Cardiac septum (tissue), 1 donor: Measurements from ENCODE around the gene EPB41L1. TPM values are rescaled to one million over a fixed set of nuclear protein-coding genes. Genes with fewer than 3 reads are reported as not detected.

Experiments
- DNase-seq: peaks from one replicate; pipeline ENCODE4 v3.0.0-alpha.2; 2020; ENCODE audit warnings: low spot score
- intact Hi-C: fragments of 100-400 bp; cut with DNase I; formaldehyde crosslinking; loops from one replicate; pipeline ENCODE4 v1.14.0; 2022
- total RNA-seq: library from RNA; stranded (reverse); fragmentation: NEBNext Ultra II Directional; extraction: Animal tissue kit (Norgen Biotek cat#: 25700); gene quantifications from one replicate; pipeline ENCODE4 v1.2.1, GENCODE V29; 2021
- donor health status: DM: no; HTN: no; CAD: no.

Gene EPB41L1
- total RNA-seq, 1 donor from 2014 or later: 21.8 TPM

DNA sequence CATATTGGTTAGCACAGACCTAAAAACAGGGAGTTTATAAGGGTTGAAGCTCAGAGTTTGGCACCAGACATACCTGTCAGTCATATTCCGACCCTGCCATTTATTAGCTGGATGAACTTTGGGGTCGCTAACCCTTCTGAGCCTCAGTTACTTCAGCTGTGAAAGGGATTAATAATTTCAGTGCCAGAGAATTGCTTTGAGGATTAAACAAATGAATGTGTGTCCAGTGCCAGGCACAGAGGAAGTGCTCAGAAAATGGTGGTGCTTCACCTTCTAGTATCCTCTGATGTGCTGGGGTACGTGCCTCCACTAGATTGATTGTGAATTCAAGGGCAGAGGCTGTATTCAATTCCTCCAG, 4.1 kb upstream of the EPB41L1 start:
- DNase-seq: no peak
- intact Hi-C loops: no loop called here

DNA sequence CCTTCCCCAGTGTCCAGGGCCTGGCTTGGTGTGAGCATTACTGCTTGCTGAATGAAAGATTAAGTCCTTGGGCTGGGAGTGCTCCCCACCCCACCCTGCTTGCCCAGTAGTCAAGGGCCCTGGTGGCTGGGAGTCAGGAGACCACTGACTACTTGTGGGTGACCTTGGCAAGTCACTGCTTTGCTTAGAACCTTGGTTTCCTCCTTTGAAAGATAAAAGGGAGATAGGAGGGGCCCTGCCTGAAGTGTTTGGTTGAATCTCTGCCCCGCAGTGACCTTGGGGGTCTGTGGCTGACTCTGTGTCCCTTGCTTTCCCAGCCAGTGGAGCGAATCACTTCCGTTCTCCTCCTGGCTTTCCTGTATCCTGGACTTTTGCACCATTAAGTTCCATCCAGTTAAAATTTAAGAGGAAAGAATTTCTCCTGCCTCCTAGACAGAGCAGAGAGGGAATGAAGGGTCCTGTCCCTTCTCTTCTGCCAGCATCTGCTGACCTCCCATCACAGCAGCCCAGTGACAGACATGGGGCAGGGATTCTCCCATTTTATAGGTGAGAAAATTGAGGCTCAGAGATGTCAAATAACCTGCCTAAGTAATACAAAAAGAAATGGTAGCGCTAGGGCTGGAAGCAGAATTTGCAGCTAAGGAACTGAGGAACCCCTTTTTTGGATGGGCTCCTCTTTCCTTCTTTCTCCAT, 3.5 kb upstream of the EPB41L1 start:
- DNase-seq: no peak
- intact Hi-C loops: no loop called here

DNA sequence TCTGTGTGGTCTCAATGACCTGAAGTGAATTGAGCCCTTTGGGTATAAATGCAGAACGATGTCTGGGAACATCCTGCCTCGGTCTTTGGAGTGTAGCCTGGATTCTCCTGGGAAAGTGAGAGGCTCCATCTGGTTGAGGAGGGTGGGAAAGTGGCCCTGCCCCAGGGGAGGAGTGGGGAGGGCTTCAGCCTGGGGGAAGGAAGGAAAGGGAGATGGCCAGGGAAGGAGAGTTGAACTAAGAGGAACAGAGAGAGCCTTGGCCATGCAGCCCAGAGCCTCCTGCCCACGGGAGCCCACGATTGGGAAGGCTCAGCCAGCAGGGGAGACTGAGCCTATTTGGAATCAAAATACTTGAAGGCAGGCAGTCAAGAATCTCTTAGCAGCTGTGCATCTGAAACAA, 2.3 kb upstream of the EPB41L1 start:
- intact Hi-C loops: no loop called here
- DNase-seq: no peak

DNA sequence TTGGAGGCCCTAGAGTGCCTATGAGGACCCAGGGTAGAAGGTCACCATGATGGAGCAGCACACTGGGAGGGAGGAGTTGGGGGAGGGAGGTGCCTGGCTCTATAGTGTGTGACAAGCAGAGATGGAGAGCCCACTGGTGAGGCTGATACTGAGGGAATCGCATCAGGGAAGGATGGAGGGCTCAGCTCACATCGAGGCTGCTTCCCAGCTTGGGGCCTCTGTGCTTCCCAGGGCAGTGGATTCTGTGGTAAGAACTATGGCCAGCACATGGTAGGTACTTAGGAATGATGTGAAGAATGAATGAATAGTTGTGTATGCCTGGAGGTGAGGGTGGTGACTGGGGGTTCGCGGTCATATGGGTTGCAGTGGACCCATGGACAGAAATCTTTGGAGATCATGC, 1.3 kb upstream of the EPB41L1 start:
- intact Hi-C loops: no loop called here

DNA sequence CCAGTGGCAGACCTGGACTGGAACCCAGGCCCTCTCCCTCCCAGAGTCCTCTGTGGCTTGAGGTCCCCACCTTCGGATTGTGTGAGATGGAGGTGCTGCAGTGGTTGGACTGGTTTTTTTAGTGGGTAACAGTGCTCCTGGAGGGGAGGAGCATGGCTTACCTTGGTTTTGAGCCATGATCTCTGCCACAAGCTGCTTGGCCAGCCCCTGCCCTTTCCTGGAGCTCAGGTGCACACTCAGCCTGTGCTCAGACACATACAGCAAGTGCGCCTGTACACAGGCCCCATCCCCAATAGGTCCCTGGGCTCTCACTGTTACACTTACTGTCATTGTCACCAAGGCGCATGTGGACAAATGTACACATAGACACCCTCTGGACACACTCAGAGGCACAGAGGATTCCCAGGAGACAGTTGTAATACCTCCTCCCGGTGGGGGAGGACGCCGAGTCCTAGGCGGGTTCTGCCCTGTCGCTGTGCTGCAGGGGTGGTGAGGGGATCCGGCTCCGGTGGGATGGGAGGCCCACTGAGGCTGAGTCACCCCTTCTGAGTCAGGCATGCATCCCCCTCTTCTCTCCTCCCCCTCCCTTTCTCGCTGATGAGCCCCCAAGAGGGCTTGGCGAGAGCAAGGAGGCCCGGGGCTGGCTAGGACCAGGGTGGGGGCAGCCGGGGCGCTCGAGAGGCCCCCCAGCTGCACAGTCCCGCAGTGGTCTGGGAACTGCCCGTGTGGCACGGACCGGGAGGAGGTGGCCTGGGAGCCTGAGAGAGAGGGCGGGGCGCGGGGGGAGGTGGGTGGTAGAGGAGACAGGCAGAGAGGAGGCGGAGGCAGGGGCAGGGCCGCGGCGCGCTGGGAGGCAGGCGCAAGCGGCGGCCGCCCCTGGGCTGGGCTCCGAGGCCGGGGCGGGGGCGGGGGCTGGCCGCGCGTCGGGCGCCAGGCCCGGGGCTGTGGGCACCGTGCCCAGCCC, 522 bp upstream of the EPB41L1 start:
- DNase-seq: peak; percentile 91
- intact Hi-C loops: no loop called here

More for the DNA sequence above, 1.3 kb upstream of the EPB41L1 start:
- DNase-seq: no peak

DNA sequence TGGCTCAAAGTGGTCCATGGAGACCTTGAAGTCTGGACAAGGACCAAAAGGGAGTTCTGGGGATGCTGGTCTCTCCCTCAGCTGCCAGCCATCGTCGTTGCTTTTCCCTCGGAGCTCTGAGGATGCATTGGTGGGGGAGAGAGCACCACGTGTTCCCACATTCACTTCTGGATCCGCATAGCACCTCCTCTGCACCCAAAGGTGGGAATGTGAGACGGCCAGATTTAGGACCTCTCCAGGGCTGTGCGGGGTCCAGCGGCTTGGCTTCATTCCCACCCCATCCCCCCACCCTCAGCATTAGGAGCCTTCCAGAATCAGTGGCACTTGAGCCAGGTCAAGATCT, 1.1 kb downstream of the EPB41L1 start:
- no peak for DNase-seq
- intact Hi-C loops: no loop called here

DNA sequence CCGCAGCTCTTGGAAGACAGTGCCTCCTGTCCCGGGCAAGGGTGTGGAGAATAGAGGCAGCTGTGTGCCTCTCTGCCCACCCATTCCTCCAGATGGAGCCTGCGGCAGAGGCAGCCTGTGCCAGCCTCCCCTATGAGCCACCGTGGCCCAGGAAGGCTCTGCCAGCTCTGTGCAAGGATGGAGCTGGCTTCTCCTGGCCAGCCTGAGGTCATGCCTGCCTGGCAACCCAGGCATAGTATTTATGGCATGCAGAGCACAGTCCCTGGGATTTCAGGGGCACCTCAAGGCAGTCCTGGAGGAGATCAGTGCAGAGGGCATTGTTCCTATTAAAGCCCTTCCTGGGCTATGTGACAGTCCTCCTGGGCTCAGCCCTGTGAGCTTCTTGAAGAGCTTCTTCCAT, 1.5 kb downstream of the EPB41L1 start:
- DNase-seq: no peak
- intact Hi-C loops: loop anchor here (1.0 kb wide), 1 partner anchor 43 kb away; no protein-coding TSS in a partner anchor

DNA sequence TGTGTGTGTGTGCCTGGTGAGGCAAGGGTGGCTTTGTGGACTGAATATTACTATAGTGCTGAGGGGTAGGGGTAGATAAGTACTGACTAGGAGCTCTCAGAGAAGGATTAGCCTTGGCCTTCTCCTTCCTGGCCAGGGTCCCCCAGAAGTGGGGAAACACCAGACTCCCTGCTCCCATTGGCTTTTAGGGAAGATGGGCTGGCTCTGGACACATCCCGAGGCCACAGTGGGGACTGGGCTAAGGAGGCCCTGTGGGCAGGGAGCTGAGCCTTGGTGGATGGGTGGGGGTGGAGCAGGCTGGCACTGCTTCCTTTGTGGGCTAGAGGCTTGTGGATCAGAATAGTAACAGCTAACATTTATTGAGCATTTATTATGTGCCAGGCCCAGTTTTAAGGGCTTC, 3.1 kb downstream of the EPB41L1 start:
- intact Hi-C loops: no loop called here
- DNase-seq: no peak

DNA sequence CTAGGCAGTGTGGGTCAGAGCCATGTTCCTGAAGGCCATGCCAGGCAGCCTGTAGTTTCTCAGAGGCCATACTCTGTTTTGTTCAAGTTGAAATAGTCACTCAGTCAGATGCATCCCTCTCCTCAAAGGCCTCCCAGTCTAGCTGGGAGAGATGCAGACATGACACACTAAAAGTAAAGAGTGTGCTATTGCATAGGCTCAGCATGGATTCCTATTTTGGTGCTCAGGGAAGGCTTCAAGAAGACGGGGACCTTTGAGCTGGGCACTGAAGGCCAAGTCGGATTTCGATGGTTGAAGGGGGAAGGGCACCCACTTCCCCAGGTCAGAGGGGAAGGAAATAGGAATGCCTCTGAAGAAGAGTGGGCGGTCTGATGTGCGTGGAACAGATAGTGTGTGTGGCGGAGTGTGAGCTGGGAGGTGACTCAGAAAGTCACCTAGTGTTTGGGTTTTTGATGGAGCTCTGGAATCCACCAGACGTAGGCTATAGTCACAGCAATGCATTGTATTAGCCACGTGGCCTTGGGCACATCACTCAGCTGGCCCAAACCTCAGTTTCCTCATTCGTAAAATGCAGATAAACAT, 3.7 kb downstream of the EPB41L1 start:
- no peak for DNase-seq
- intact Hi-C loops: no loop called here

DNA sequence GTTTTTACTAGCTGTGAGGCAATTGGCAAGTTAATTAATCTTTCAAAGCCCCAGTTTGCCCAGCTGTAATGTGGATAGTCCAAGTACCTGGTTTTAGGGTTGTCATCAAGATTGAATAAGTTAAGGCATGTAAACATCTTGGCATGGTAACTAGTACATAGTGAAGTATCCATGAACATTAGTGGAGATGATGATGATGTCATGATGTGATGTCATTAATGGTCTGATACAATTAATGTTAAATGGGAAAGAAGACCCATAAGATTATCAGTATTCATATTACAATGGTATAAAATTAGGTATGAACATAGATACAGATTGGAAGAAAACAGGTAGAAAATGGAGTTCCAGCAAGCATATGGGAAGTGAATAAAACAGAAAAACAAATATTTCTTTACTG, 5.3 kb downstream of the EPB41L1 start:
- intact Hi-C loops: no loop called here
- DNase-seq: no peak

DNA sequence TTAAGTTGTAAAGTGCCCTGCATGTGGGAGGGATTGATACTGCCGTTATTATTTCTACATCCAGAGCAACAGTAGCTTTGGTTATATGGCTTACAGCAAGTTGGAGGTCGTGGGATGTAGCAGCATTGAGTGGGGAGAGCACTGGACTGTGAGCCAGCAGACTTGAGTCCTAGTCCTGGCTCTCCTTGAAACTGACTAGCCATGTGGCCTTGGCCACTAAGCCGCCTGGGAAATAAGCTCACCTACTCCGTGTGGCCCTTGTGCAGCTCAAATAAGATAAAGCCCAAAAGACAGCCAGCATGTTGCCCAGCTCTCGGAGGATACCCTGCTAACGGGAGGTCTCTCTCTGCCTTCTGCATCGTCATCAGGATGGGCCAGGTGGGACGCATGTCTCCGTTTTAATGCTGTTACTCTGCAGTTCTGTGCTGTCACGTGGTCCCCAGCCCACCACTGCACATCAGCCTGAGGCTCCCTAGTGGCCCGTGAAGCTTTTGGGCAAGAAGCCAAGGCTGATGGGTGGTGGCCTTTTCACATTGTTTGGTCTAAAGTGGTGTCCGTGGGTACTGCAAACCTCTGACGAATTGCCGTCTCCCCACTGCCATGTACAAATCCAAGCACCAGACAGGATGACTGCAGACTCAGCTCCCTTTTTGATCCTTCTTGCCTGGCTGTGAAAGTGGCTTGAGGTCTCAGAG, 7.9 kb downstream of the EPB41L1 start:
- no peak for DNase-seq
- intact Hi-C loops: no loop called here

DNA sequence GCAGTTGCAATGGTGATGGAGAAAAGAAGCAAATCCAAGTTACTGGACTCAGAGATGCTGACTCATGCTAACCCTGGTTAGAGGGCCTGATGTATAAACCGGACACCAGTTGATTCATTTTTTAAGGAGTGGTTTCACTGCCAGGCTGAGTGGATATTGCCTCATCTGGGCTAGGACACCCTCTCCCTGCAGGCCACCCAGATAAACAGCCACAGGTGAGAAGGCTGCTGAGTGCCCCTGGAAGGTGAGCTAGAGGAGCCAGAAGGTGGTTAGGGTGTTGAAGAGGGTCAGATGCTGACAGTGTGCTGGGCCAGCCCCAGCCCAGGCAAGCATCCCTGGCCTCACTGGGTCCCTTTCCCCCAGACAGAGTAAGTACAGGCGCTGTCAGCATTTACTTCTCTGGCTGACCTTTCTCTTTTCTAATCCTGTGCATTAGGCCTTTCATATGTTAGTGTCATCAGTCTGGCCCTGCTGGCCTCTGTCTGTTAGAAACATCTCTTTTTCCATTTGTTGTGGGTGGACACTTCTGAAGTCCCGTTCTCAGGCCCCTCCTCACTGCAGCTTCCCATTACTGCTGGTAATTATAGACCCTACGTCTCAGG, 13.5 kb downstream of the EPB41L1 start:
- no peak for DNase-seq
- intact Hi-C loops: no loop called here

DNA sequence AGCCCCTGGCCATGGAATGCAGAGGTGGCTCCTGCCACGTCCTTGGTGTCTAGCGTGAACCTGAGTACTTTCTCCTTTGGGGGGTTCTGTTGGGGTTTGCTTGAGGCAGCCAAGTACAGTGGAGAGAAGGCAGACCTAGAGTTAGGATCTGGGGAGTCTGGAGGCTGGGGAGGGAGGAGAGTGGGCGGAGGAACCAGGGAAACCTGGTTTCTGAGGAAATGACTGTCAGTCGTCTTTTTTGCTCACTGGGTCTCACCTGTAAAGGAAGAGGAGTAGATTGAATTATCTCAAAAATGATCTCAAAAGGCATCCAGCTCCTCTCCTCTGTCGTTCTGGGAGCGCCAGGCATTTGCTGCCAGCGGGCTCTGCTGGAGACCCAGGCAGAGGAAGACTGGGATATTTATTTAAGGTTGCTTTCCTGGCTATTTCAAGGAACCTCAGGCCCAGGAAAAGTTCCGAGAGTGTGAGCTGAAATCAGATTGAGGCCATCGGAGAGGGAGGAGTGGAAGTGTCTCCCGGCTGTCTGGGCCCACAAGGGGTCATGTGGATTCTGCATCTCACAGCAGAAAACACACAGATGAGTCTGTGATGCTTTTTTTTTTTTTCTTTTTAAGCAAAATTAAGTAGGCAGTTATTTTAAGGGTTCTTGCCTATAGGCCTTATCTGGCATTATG, 16.1 kb downstream of the EPB41L1 start:
- intact Hi-C loops: no loop called here
- no peak for DNase-seq

DNA sequence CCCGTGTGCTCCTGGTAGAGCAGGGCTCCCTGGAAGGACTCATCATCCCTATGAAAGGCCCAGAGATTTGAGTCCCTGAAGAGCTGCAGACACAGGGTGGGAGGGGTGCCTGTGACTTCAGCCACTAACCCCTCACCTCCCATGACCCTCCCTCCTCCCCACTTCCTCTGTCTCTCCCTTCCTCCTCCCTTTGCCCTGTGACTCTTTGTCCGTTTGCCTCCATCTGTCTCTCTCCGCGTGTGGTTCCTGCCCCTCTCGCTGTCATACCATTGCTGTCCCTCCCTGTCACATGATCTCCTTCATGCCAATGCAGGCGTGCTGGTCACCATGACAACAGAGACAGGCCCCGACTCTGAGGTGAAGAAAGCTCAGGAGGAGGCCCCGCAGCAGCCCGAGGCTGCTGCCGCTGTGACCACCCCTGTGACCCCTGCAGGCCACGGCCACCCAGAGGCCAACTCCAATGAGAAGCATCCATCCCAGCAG, 19.0 kb downstream of the EPB41L1 start:
- intact Hi-C loops: no loop called here
- DNase-seq: no peak

DNA sequence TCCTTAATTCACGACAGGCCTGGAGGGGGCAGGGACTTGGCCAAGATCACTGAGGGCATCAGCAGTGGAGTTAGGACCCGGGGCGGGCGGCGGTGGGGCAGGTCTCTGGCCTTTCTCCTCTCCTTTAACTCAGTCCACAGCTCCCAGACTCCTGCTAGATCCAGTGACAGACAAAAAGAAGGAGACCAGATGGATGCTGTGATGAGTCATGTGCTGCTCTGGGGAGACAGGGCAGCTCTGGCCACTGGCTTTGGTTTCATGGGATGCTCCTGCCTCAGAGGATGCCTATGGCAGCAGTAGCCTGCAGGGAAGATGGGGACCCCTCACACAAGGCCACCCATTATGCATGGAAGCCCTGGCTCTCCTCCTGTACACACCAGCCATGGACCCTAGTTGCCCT, 20.5 kb downstream of the EPB41L1 start:
- DNase-seq: no peak
- intact Hi-C loops: no loop called here

DNA sequence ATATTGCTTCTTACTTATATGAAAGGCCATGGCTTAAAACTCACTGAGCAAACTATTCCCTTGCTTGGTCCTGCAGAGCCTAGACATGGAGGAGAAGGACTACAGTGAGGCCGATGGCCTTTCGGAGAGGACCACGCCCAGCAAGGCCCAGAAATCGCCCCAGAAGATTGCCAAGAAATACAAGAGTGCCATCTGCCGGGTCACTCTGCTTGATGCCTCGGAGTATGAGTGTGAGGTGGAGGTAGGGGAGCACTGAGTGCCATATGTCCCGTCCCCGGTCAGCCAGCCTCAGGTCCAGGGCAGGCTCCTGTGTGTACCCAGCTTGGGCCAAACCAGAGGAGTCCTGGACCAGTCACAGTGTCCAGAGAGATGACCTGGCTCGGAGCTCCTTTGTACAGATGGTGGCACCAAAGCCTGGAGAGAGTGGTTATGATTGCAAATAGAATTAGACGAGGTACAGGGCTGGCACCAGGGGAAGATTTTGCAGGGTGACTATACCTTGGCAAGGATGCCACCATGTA, 21.0 kb downstream of the EPB41L1 start:
- intact Hi-C loops: no loop called here
- DNase-seq: no peak

DNA sequence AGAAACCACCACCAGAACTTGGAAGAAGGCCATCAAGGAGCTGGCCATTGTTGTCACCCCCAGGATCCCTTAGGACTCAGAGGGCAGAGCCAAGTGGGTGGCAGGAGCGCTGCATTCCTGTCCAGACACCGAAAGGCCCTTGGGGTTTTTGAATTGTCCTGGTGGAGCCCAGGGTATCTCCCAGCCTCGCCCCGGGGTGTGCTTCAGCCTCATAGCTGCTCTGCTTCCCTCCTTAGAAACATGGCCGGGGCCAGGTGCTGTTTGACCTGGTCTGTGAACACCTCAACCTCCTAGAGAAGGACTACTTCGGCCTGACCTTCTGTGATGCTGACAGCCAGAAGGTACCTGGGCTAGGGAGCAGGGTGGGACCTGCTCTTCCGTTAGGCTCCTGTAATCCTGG, 23.2 kb downstream of the EPB41L1 start:
- no peak for DNase-seq
- intact Hi-C loops: no loop called here

DNA sequence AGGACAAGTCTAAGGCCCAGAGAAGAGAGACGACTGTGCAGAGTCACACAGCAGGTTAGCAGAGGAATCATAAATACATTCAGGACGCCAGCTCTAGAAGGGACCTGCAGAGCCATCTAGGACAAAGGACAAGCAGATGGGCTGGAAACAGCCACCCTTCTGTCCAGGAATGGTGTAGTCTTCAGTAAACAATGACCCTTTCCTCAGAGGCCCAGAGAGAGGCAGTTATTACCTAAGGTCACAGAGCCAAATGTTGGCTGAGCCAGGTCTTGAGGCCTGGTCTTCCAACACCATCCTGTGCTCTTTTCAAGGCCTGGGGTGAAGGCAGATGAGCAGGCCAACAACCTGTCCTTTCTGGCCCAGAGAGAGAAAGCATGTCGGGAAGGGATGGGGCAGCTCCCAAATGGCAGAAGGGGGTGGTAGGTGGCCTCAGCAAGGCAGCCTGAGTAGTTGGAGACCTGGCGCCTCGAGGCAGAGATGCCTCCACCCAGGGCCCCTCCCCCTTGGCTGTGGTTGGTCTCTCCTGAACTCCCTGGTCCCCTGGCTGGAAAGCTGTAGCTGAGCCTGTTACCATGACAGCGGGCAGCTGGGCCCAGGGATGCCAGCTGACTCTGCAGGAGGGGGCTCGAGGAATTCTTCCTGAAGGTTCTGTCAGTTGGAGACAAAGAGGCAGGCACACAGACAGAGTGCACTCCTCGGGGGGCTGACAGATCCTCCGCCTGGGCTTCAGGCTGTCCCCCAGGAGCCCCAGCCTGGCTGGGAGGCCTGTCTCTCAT, 24.8 kb downstream of the EPB41L1 start:
- no peak for DNase-seq

More for the DNA sequence above, 24.8 kb downstream of the EPB41L1 start:
- intact Hi-C loops: no loop called here
